HL-60 (cell line): ENCODE data around the gene ART1.
"Not testable (repeated sequence)": the region's sequence is repeated elsewhere in the genome, so short reads cannot be mapped to it uniquely, and the experiment has no call there.

Experiments
- DNase-seq, 2 experiments: peaks; one replicate each; pipeline ENCODE4 v3.0.0-alpha.2; 2010 to 2020; ENCODE audit warnings: low read depth in 1 of 2, low spot score in 1 of 2
- H3K27ac ChIP-seq: fragments of 250-450 bp; sonication (Bioruptor Pico); replicated peaks from 2 replicates; pipeline ENCODE4 v1.5.1; 2020; ENCODE audit warnings: mild to moderate bottlenecking, moderate library complexity
- H3K27me3 ChIP-seq: fragments of 250-450 bp; sonication (Bioruptor Pico); 2 replicates; pipeline ENCODE4 v1.5.1; 2021; ENCODE audit warnings: mild to moderate bottlenecking, moderate library complexity; ENCODE audit not compliant: insufficient read depth, poor library complexity, severe bottlenecking
- H3K4me3 ChIP-seq: replicated peaks from 2 replicates; pipeline ENCODE4 v1.5.1; 2011; ENCODE audit warnings: mild to moderate bottlenecking, control low read depth, low read length; ENCODE audit not compliant: insufficient read depth
- GABPA ChIP-seq: IDR thresholded peaks from 2 replicates; pipeline ENCODE4 v1.6.1; 2012; ENCODE audit warnings: low read depth
- POLR2AphosphoS5 ChIP-seq: IDR thresholded peaks from 2 replicates; pipeline ENCODE4 v1.6.1; 2012; ENCODE audit warnings: low read depth
- REST ChIP-seq: IDR thresholded peaks from 2 replicates; pipeline ENCODE4 v1.6.1; 2012; ENCODE audit warnings: low read depth; ENCODE audit not compliant: insufficient replicate concordance
- SPI1 ChIP-seq: IDR thresholded peaks from 2 replicates; pipeline ENCODE4 v1.6.1; 2012; ENCODE audit warnings: low read depth, mild to moderate bottlenecking, borderline replicate concordance
- long read RNA-seq: library from polyadenylated mRNA; unstranded; transcript quantifications from one replicate; pipeline ENCODE4 v2.0.0, GENCODE V29; 2020
- TF ChIP-seq, protein P1 (sequence below): IDR thresholded peaks from one replicate; pipeline ENCODE4 v1.5.1; 2011; ENCODE audit warnings: low read length, control low read depth, inconsistent platforms; ENCODE audit not compliant: insufficient read depth

The ART1 gene
- long read RNA-seq, result 0 reads

GRCh38 chr11:3644817-3645235, at the start of gene ART1:
Gene ART1 (plus strand): TSS chr11:3645128. CDS start chr11:3659214, 14,086 bp downstream.
- Histone ChIP-seq H3K27me3 (peaks cover 10% of the 10 kb centered on the region), H3K27ac (no peak within 1 kb of the TSS), H3K4me3 (no peak within 1 kb of the TSS)
- DNase-seq, result no peak
- TF ChIP-seq GABPA (no peak), REST (no peak), SPI1 (no peak)
- TF ChIP-seq, protein P1, sequence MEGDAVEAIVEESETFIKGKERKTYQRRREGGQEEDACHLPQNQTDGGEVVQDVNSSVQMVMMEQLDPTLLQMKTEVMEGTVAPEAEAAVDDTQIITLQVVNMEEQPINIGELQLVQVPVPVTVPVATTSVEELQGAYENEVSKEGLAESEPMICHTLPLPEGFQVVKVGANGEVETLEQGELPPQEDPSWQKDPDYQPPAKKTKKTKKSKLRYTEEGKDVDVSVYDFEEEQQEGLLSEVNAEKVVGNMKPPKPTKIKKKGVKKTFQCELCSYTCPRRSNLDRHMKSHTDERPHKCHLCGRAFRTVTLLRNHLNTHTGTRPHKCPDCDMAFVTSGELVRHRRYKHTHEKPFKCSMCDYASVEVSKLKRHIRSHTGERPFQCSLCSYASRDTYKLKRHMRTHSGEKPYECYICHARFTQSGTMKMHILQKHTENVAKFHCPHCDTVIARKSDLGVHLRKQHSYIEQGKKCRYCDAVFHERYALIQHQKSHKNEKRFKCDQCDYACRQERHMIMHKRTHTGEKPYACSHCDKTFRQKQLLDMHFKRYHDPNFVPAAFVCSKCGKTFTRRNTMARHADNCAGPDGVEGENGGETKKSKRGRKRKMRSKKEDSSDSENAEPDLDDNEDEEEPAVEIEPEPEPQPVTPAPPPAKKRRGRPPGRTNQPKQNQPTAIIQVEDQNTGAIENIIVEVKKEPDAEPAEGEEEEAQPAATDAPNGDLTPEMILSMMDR, result no peak

DNA sequence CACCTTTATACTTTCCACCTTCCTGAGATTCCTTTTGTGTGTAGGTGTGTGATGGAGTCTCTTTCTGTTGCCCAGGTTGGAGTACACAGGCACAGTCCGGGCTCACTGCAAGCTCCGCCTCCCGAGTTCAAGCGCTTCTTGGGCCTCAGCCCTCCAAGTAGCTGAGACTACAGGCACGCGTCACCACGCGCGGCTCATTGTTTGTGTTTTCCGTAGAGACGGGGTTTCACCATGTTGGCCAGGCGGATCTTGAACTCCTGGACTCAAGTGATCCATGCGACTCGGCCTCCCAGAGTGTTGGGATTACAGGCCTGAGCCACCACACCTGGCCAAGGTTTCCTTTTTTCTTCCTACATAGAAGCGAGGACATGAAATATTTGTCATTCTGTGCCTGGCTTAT, 47.2 kb upstream of the ART1 start:
- not testable (repeated sequence) for H3K4me3 ChIP-seq, DNase-seq, H3K27ac ChIP-seq, H3K27me3 ChIP-seq

DNA sequence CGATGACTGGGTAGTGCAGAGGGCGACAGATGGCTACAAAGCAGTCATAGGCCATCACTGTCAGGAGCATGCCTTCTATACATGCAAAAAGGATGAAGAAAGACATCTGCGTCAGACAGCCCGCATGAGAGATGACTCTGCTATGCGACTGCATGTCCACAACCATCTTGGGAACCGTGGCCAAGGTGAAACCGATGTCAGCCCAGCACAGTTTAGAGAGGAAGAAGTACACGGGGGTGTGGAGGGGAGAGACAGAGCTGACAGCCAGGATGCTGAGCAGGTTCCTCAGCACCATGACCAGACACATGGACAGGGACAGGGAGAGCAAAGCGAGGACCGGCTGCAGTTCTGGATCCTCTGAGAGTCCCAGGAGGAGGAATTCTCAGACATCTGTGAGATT, 44.7 kb upstream of the ART1 start:
- H3K27me3 ChIP-seq, DNase-seq, H3K4me3 ChIP-seq, H3K27ac ChIP-seq: not testable (repeated sequence)

DNA sequence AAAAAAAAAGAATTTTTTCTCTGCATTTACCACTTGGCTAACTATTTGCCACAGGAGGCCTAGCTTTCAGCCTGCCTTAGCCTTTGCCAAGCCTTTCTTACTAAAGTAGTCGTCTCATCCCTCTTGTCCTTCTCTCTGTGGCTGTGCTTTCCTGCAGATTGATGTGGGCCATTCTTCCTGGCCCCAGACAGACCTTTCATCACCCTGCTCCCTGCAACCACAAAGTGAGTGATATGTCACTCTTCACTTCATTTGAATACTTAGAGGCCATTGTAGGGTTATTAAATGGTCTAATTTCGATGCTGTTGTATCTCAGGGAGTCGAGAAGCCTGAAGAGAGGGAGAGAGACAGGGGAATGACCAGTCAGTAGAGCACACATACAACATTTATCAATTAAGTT, 40.8 kb upstream of the ART1 start:
- Histone ChIP-seq H3K27me3 (no peaks in the 10 kb centered on the region), H3K27ac (no peak overlapping the region), H3K4me3 (no peak overlapping the region)
- no peak for TF ChIP-seq POLR2AphosphoS5
- TF ChIP-seq SPI1, result no peak
- TF ChIP-seq, protein P1, result no peak
- no peak for TF ChIP-seq REST
- TF ChIP-seq GABPA, result no peak
- DNase-seq, result no peak

GRCh38 chr11:3605283-3605662, 39.7 kb upstream of the ART1 start:
- Histone ChIP-seq H3K27ac (no peak overlapping the region), H3K4me3 (no peak overlapping the region), H3K27me3 (no peaks in the 10 kb centered on the region)
- no peak for DNase-seq
- TF ChIP-seq SPI1 (no peak), REST (no peak), GABPA (no peak), POLR2AphosphoS5 (no peak)
- TF ChIP-seq, protein P1, result no peak
